GM18499 (cell line): Measurements from ENCODE around the gene CRELD1.
A peak's percentile ranks its signal among the peaks of the same experiment; 100 is the strongest.
"Not testable (repeated sequence)": the region's sequence is repeated elsewhere in the genome, so short reads cannot be mapped to it uniquely, and the experiment has no call there.

Experiments used
- ATAC-seq: cut with Tn5 transposase; IDR thresholded peaks from one replicate; pipeline ENCODE4 v1.9.1; 2021; ENCODE audit warnings: moderate number of reproducible peaks; ENCODE audit not compliant: insufficient read depth, unreplicated experiment

The CRELD1 gene

GRCh38 chr3:9933561-9934234, at the start of gene CRELD1:
TSS of gene CRELD1 (plus strand) at chr3:9933834. CDS start at chr3:9934439, 605 bp downstream.
- ATAC-seq: peak; percentile 85

GRCh38 chr3:9884555-9885165, 49.0 kb upstream of the CRELD1 start:
- ATAC-seq: no peak

GRCh38 chr3:9886328-9886727, 47.3 kb upstream of the CRELD1 start:
- ATAC-seq: no peak

- ATAC-seq: no peak
These were observed 46.2 kb upstream of the CRELD1 start for GRCh38 chr3:9887480-9887879.

- no peak for ATAC-seq
These were observed 45.1 kb upstream of the CRELD1 start for GRCh38 chr3:9888540-9888939.

GRCh38 chr3:9889405-9889804, 44.2 kb upstream of the CRELD1 start:
- ATAC-seq: no peak

- ATAC-seq: no peak
These were observed 43.2 kb upstream of the CRELD1 start, which contains the start of gene JAGN1 for GRCh38 chr3:9890249-9891071. TSS of gene JAGN1 (plus strand) at chr3:9890610. CDS start at chr3:9890723, 113 bp downstream.

- ATAC-seq: no peak
These were observed 42.5 kb upstream of the CRELD1 start for GRCh38 chr3:9891072-9891622.

GRCh38 chr3:9893739-9894138, 39.9 kb upstream of the CRELD1 start:
- no peak for ATAC-seq

- not testable (repeated sequence) for ATAC-seq
These were observed 37.9 kb upstream of the CRELD1 start for GRCh38 chr3:9895715-9896114.

- not testable (repeated sequence) for ATAC-seq
These were observed 36.8 kb upstream of the CRELD1 start for GRCh38 chr3:9896755-9897407.

GRCh38 chr3:9897408-9898372, 35.9 kb upstream of the CRELD1 start:
- ATAC-seq: no peak

- ATAC-seq: no peak
These were observed 35.0 kb upstream of the CRELD1 start for GRCh38 chr3:9898467-9899241.

GRCh38 chr3:9899289-9899791, 34.3 kb upstream of the CRELD1 start:
- ATAC-seq: no peak

- not testable (repeated sequence) for ATAC-seq
These were observed 32.6 kb upstream of the CRELD1 start for GRCh38 chr3:9900965-9901415.

GRCh38 chr3:9901967-9902366, 31.7 kb upstream of the CRELD1 start:
- ATAC-seq: no peak

- no peak for ATAC-seq
These were observed 31.0 kb upstream of the CRELD1 start, which contains the start of gene IL17RE for GRCh38 chr3:9902372-9903237. TSS of gene IL17RE (plus strand) at chr3:9902848. CDS start at chr3:9902933, 85 bp downstream.
